Stimulated activated CD4-positive, alpha-beta T cell treated with anti-CD3 and anti-CD28 coated beads, Interleukin-15, amount 100 ng/mL, for 1 hour (primary cell): ENCODE measurements around the gene GRID1.

Source experiments
- DNase-seq, 2 donors: peaks; one replicate each; pipeline ENCODE4 v3.0.0-alpha.2; 2020; ENCODE audit warnings: low read depth in 1 of 2, low spot score in 1 of 2

GRID1 gene

DNA sequence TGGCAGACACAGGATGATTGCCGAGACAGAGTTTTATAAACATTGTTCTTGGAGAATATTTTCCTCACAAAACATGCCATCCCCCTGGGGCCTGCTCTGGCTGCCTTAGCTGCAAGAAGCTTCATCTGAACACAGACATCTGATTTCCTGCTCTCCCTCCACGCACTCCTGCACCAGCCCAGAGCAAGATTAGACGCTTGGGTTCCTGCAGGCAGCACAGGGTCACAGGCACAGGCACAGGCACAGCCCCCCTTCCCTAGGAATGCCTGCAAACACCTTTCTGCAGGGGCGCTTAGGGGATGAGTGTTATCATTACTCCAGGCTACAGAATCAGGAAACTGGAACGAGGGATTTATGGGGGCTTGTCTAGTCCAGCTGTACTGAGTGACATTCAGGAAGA, 450.3 kb downstream of the GRID1 start:
- DNase-seq, result no peak

DNA sequence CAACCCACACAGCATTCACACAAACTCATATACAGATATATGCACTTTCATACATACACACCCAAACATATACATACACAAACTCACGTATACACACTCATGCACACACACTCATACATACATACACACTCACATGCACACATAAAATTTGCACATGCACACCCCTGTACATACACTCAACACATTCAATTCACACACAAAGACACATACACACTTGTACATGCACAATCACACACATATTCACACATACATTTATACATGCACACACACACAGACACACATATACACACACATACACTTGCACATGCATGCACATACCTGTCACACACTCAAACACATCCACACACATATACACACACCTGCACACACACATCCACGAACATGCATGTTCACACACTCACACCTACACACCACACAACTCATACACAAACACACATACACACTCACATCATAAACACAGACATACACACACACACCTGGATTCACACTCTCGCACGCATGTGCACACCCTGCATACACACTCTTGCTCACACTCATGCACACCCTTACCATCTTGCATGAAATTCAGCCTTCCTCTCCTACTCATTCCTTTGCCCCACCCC, 451.2 kb downstream of the GRID1 start:
- no peak for DNase-seq

DNA sequence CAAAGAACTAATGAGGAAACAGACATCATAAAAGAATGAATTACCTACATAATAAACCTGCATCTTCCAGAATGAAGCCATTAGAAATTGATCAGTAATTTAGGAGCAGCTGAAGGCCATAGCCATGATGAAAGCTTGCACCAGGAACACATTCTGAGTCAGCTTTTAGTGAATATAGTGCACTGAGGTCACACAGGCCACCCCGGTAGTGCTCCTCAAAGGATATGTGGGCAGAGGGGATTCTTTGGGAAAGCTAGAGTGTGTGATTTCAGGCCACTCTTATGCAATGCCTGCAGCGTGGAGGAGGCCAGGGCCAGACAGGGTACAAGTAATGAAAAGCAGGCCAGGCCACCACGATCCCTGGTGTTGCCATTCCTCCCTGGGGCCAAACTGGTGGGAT, 451.9 kb downstream of the GRID1 start:
- DNase-seq, result no peak

DNA sequence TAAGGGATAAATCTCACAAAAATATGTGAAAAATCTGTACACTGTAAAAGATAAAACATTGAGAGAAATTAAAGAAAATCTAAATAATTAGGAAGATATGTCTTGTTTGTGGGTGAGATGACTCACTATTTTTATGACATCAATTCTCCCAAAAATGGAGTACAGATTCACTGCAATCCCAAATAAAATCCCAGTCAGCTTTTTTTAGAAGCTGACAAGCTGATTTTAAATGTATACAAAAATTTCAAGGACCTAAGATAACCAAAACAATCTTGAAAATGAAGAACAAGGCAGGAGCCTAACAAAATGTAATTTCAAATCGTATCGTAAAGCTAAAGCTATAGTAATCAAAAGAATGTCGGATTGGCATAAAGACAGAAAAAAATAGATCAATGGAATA, 458.1 kb downstream of the GRID1 start:
- no peak for DNase-seq

DNA sequence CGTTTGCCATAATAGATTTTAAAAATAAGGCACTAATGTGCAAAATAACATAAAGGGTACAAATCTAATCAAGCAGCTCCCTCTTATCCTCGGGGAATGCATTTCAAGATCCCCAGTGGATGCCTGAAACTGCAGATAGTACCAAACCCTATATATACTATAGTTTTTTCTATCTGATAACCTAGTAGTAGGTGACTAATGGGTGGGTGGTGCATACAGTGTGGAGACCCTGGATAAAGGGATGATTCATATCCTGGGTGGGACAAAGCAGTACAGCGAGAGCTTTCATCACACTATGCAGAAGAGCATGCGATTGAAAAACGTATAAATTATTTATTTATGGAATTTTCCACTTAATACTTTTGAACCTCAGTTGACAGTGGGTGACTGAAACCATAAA, 464.5 kb downstream of the GRID1 start:
- no peak for DNase-seq

DNA sequence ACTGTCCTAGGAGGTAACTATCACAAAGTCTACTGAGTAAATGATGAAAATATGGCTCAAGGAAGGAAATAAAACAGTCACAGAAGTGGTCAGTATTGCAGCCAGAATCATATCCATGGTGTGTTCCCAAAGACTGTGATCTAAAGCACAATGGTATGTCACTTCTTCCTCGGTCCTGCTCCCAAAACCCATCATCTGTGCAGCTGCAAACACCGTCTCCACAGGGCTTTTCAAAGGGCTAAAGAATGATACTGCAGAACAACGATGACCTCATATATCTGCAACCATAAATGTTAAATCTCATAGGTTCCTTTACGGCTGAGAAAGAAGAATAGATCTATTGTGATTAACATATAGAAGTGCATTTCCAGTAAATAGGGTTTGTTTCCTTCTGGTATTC, 465.0 kb downstream of the GRID1 start:
- DNase-seq, result no peak

DNA sequence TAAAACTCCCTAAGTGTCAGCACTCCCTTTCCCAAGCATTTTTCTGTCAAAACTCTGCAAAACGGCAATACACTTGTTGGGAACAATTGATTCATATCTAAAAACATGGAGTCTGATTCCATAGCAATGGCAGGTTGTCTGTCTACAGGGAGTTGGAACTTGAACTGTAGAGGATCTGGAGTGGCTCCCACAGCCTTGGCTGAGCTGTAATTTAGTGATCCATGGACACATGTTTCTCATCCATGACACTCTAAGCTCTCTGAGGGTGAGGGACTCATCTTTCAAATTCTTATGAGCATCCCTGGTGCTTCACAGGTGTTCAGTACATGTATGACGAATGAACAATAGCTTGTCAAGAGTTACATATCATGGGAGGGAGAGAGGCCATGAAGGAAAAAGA, 466.1 kb downstream of the GRID1 start:
- no peak for DNase-seq

DNA sequence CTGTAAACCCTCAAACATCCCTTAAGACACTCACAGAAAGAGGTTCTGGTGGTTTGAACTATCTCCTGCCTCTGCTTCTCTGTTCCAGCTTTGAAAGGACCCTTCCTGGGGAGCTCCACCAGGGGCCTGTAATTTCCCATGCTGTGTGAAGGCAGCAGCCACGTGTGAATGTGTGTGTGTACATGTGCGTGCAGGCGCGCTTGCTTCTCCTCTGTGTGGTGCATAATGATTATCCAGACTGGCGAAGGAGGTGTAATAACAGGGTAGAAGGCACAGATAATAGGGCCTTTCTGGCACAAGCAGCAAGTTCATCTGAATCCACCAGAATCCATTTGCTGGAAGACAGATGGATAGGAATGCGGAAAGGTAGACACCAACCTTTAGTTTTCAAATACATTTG, 466.5 kb downstream of the GRID1 start:
- DNase-seq, result no peak

DNA sequence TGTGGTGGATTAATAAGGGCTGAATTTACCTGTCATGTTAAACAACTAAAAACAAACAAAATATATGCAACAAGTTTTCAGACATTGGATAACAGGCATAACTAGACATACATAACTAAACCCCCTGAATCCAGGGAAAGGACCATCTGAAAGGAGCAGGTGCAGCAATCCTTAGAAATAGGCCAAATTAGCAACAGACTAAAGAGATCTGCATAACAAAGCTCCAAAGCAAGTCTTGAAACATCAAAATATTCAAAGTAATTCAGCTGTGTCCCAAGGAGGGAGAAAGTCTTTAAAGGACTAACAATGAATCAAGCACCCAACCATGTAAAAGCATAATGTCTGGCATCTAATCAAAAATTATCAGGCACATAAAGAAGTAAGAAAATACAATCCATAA, 475.1 kb downstream of the GRID1 start:
- DNase-seq, result no peak

DNA sequence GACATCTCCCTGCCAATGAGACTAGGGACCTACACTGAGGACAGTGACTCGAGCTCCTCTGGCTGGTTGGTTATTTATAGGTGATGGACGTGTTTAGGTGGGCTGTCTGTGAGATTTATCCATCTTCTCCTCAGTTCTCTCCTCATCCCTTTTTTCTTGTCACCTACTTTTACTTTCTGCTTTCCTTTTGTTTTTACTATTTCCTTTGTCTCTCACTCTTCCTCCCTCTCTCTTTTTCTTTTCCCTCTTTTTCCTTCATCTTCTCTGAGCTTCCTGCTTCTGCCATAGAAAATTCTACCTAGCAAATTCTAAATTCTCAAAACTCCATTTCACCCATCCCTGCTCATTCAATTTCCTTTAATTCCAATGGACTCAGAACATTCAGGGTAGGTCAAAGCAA, 478.0 kb downstream of the GRID1 start:
- DNase-seq, result no peak

DNA sequence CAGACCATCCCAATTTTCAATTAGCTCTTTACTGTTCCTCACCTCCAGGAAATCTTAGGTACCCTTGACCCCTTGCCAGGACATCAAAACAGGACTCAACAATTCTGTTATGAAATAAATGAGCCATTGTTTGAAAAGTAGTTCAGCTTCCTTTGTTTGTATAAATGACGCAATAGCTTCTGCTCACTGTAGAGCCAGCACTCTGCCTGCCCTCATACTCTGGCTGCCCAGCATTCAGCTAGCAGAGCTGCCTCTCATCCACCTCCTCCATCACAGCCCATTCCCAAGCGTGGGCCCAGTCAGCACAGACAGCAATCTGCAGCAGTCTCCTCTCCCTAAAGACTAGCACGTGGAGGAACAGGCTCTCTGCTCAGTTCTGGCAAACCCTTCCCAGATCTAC, 478.6 kb downstream of the GRID1 start:
- no peak for DNase-seq

DNA sequence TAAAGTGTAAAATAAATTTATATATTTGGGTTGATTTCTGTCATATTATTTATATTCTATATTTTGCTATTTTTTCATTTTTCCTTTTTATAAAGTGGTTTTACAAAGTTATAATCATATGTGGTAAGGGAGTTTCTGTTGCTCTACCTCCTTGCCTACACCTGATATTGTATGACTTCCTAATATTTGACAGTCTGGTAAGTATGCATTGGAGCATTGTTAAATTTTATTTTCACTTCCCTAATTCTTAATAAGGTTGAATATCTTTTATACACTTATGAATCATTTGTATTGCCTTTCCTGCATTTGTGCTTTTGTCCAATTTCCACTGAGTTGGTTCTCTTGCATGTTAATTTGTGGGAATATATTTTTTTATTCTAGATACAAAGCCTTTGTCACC, 492.4 kb downstream of the GRID1 start:
- DNase-seq, result no peak

DNA sequence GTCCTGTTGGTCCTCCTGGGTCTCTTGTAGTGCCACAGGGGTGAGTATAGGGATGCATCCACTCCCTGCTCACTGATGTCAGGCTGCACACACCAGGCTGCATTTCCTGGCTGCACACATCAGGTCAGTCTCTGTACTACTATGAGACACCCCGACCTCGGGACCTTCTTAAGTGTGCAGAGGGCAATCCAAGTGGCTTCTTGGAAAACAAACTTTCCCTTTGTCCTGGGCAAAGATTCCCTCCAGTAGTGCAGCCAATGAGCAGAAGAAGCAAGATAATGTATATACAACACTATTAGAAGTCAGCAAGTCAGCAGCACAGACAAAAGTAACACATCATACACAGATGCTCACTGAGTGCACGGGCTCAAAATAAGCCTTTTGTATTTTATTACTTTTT, 493.5 kb downstream of the GRID1 start:
- DNase-seq, result no peak

DNA sequence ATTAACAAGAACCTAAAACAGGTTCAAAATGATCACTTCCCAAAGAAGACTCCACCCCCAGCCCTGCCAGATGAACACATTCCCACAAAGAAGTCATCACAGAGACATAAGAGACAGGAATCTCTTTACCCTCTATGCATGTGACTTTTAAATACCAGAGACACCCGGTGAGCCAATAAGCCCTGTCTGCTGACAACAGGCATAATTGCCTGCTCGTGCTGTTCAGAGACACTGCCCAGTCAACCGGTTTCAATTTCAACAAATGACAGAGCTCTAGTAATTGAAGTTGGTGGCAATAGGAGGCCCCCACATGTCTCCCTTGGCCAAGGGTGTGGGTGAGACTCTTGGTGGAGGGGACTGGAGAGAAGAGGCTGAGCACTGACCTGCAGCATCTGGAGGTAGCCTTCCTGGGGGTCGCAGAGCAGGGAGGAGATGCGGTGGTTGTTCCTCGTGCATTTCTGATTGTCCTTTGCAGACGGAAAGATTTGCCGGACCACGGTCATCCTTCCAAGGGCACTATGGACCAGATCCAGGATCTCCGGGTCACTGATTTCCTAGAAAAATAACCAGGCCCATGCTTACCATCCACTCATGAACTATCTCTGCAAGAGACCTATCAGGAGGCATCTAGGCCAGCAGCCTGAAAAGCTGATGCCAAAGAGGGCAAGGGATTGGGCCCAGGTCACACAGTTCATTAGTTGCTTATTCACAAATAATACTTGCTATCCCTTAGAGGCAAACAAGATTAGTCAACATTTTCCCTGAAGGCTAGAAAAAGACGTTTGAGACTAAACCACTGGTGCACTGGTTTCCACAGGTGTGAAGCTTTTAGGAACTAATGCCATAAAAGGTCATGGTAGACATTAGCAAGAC, 497.7 kb downstream of the GRID1 start:
- no peak for DNase-seq

DNA sequence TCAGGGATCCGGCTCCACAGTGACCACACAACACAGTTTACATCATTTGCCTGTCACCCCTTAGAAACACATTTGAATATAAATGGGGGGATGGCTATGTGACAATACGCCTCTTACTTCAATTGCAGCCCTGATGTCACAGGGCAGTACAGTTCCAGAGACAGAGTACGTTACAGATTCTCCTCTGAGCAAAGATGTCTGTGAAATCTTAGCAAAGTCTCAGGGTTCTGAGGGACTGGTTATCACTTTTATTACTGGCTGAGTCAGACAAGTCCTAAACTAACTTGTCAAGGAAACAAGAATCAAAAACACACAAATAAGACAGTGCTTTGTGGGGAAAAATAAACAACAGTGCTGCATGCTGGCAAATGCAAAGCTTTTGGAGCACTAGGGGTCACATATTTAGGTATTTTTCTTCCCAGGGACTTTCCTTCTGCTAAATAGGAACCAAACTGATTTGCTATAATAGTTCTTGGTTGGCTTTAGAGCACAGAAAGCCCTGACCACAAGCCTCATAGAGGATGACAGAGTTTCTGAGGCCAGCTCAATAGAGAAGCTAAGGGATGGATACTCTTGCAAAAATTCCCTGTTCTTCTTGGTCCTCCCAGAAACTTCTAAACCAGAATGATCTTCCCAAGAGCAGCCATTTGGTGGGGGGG, 501.6 kb downstream of the GRID1 start:
- DNase-seq, result no peak

DNA sequence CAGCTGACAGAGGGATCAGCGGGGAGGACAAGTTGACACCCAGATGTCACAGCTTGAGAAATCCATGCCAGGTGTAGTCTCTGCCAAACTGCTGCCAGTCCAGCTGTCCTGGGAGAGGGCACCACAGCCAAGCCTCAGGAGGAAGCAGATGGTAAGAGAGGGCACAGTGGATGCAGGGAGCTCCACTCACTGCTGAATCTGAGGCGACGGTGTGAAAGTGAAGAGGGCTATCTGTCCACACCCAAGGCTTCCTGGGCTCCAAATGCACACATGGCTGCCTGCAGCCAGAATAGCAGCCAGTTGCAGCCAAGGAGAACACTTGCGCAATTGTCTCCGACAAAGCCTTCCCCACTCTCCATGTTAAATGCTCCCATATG, 502.4 kb downstream of the GRID1 start:
- DNase-seq, result no peak

DNA sequence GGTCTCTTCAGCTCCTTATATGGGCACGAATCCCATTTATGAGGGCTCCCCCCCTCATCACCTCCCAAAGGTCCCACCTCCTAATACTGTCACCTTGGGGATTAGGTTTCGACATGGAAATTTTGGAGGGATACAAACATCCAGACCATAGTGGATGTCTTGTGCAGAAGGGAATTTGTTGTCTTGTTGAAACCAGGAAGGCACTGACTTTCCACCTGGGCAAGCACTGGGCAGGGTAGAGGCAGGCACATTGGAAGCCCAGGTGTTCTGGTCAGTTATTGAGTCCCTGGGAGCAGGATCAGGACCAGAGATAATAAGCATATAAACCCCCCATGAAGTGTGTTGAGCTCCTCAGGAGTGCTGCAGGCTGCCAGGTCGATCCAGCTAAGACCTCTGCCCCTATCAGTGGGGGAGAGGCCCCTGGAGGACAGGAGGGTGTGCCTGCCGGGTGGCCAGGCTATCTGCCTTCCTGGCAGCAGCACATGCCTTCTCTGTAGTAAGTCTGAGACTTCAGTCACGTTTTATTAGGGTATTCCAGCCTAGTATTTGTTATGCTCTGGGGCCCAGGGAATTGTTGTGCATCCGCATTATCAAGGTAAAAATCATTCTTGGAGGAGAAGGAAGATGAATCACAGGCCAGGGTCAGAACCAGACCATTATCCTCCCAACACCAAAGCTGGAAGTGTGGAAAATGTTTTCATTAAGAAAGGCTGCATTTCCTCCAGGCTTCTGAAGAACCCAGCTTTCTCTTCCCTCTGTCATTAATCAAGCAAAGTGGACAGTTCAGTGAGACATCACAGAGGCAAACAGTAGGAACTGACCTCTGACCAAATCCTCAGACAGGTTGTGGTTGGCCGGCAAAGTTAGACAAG, 503.1 kb downstream of the GRID1 start:
- no peak for DNase-seq

DNA sequence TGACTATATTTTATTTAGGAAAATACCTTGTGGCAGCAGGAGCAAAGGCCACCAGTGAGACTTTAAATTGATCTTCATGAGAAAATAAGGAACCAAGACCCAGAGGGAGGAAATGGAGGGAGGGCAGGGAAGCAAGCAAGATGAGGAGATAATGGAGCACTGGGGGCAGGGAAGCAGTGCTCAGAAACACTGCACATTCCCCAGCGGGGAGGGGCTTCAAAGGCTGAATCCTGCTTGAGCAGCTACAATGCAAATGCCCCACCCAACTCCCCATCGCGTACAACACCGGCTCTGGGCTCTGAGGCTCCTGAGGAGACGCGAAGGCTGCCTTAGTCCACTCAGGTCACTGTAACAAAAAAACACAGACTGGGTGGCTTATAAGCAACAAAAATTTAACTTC, 503.8 kb downstream of the GRID1 start:
- no peak for DNase-seq

DNA sequence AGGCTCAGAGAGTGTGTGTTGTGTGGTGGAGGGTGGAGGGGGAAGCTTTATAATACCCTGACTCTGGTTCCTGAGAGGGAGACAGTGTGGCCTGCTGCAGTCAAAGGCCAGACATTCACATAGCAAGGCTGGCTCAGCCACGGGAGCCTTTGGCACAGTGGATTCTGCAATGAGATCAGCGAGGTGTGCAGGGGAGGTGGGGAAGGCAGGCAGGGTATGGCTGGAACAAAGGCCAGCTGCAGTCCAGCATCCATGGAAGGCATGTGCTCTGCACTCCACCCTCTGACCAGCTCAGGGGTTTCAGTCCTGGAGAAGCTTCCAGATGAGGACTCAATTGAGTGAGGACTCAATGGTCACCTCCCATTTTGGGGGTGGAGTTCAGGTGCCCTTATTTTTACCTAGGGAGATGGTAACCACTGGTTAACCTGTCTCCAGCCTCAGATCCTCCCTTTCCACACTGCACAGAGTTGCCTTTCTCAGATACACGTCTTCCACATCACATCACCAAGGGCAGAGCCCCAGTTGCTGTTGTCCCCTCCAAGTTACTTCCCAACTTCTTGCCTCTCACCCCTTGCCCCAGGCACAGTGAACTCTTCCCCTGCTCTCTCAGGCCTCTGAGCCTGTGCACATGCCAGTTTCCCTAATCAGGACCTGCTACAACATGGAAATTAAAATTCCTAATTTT, 504.9 kb downstream of the GRID1 start:
- DNase-seq, result no peak

DNA sequence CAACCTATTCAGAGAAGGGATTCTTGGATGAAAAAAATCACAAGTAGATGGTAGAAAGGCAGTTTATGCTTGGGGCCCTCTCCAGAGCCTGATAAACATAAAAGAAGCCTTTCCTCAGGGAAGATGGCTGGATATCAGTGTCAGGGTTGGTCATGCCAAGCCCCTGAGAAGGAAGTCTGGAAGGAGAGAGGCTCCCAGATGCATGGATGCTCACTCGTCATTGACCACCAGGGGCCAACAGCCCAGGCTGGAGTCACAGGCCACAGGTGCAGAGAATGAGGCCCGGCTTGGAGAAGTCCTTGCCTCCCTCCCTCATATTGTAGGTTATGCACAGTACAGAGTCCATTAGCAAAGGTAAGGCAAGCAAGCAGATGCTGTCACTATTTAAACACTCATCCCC, 506.7 kb downstream of the GRID1 start:
- no peak for DNase-seq
